HG03196 (cell line): ENCODE results near the gene DENND2A.
"Not testable (repeated sequence)": the region's sequence is repeated elsewhere in the genome, so short reads cannot be mapped to it uniquely, and the experiment has no call there.

Experiments used
- ATAC-seq: cut with Tn5 transposase; IDR thresholded peaks from one replicate; pipeline ENCODE4 v1.9.1; 2021; ENCODE audit not compliant: unreplicated experiment

DENND2A gene

GRCh38 chr7:140517546-140518369 is 122.9 kb downstream of the DENND2A start:
- ATAC-seq, result no peak

DNA sequence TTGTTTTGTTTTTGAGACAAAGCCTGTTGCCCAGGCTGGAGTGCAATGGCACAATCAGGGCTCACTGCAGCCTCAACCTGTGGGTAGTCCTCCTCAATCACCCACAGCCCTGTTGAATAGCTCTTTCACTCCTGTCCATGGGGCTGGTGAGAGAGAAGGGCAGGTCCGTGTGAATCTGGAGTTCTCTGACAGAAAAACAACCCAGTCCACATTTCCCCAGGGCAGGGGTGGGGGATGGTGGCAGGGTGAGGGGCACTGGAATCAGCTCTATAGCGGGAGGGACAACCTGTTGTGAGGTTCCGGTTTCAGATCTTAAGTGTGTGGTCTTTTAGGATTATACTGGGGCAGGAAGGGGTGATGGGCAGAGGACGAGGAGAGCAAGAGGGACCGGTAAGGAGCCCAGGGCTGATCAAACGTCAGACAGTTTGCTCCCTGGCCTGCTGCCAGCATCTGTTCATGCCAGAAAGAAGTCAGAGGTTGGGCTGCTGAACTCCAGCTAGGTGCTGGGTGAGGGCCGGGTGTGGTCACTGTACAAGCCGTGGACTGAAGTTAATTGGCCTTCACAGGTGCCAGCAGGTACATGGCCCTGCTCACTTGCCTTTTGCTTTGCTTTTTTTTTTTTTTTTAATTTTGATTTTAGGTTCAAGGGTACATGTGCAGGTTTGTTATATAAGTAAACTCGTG is 128.2 kb downstream of the DENND2A start:
- no peak for ATAC-seq

DNA sequence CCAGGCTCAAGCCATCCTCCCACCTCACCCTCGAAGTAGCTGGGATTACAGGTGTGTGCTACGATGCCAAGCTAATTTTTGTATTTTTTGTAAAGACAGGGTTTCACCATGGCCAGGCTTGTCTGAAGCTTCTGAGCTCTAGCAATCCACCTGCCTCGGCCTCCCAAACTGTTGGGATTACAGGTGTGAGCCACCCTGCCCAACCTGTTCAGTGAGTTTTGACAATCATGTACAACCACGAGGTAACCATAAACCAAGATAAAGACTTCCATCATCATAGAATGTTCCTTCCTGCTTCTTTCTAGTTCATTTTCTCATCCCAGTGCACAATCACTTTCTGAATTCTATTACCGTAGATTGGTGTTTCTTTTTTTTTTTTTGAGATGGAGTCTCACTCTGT is 130.8 kb downstream of the DENND2A start:
- no peak for ATAC-seq

DNA sequence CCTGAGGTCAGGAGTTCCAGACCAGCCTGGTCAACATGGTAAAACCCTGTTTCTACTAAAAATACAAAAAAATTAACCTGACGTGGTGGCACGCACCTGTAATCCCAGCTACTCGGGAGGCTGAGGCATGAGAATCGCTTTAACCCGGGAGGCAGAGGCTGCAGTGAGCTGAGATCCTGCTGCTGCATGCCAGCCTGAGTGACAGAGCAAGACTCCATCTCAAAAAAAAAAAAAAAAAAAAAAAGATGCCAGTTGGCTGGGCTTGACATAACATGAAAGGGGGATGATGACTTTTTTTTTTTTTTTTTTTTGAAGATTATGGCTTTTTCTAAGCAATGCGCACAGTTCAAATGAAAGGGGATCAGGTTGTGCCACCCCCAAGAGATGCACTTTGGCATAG is 133.1 kb downstream of the DENND2A start:
- not testable (repeated sequence) for ATAC-seq

DNA sequence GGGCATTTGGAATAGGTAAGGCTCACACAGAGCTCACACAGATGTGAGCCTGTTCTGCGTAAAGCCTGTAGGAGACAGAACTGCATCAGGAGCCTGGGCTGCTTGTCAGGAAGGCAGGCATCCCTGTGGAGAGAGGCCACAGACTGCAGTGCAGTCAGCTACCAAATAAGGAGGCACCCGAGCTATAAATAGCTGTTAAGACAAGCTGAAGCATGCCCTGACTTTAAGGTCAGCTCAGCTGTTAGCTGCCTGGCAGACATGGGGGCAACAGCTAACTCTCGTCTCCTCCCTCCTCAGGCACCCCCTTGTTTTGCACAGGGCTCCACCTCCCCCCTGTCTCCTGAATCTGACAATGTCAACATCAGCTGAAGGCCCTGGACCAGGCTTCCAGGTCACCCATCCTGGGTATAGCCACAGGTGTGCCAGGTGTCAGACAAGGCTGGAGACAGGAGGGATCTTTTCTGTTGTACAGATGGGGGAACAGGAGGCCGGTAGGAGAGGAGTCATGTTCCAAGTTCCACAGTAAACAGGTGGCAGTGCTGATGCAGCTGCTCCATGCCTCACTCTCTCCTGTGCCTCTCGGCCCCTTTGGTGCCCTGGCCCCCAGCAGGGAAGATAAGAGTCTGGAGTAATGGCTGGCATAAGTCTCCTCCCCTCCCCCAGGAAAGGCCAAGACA is 133.7 kb downstream of the DENND2A start:
- ATAC-seq, result no peak

GRCh38 chr7:140501966-140502365 is 138.6 kb downstream of the DENND2A start:
- ATAC-seq, result no peak

DNA sequence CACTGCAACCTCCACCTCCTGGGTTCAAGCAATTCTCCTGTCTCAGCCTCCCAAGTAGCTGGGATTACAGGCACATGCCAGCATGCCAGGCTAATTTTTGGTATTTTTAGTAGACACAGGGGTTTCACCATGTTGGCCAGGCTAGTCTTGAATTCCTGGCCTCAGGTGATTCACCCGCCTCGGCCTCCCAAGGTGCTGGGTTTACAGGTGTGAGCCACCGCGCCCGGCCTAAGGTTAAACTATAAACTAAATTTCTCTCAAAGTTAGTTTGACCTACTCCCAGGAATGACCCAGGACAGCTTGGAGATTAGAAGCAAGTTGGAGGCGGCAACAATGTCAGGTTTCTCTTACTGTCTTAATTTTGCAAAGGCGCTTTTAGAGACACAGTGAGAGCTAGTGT is 142.8 kb downstream of the DENND2A start:
- not testable (repeated sequence) for ATAC-seq

DNA sequence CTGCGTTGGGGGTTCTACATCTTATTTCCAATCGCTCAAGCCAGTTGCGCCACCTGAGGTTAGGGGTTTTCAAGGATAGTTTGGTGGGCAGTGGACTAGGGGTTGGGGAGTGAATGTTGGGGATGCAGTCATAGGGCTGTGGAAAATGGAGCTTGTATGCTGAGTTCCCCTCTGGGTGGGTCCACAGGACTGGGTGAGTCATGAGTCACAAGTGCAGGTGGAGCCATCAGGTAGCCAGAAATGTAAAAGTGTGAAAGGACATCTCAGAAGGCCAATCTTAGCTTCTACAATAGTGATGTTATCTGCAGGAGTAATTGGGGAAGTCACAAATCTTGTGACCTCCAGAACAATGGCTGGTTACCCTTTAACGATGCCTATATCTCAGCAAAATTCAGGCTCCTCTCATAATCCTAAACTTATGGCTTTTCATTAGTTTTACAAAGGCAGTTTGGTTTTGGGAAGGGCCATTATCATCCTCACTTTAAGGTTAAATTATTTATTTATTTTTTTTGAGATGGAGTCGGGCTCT is 143.3 kb downstream of the DENND2A start:
- no peak for ATAC-seq

DNA sequence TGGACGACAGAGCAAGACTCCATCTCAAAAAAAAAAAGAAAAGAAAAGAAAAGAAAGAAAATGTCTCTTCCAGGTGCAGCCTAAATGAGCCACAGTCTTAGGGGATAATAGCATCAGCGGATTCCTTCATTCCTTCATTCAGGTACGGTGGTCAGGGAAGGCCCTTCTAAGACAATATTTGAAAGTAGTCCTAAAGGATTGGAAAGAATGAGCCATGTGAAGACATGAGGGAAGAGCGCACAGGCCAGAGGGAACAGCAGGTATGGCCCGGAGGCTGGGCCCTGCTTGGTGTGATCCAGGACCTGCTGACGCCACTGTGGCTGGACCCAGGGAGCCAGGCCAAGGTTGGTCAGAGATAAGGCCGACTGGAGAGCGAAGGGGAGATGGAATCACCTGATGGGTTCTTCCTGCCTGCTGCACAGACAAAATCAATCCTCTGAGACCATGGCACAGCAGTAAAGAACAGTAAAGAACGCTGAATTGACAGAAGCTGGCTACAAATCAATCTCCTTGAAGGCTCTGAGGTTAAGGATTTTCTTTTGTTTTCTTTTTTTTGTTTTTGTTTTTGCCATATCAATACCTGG is 145.0 kb downstream of the DENND2A start:
- ATAC-seq, result no peak

- no peak for ATAC-seq
Measured at GRCh38 chr7:140494867-140495266, 145.7 kb downstream of the DENND2A start.

- no peak for ATAC-seq
Measured at GRCh38 chr7:140489026-140489359, 151.6 kb downstream of the DENND2A start.

GRCh38 chr7:140485500-140486265 is 154.9 kb downstream of the DENND2A start:
- no peak for ATAC-seq

DNA sequence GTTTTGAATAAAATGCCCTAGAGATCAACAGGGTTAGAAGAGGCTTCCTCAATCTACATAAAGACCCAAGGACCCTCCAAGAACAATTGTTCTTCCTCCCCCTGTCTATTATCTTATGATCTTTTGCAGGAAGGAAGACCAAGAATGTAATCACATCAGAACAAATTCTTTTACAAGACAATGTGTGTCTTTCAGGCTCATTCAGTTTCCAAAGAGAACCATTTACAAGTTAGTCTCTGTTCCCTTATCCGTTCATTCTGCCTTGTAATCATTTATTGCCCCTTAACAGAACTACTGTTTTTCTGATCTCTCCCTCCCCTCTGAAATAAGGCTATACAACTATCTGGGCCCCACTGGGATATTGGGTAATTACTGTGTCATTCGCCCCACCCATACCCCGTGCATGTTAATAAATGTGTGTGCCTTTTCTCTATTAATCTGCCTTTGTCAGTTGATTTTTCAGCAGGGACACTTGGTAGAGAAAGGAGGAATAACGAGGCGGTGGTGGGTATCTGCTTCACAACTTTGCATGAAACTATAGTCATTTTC is 155.6 kb downstream of the DENND2A start:
- no peak for ATAC-seq

DNA sequence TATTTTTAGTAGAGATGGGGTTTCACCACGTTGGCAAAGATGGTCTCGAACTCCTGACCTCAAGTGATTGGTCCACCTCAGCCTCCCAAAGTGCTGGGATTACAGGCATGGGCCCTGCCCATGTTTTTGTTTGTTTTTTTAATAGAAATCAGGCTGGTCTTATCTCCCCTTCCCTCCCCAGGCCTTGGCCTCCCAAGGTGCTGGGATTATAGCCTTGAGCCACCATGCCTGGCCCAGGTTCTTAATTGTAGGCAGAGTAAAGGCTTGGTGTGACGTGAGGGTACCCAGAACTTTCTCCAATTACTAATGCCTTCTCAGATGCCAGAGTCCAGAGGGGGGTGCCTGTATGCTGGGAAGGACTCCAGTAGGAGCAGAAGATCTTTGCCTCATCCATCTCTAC is 156.1 kb downstream of the DENND2A start:
- ATAC-seq, result no peak

DNA sequence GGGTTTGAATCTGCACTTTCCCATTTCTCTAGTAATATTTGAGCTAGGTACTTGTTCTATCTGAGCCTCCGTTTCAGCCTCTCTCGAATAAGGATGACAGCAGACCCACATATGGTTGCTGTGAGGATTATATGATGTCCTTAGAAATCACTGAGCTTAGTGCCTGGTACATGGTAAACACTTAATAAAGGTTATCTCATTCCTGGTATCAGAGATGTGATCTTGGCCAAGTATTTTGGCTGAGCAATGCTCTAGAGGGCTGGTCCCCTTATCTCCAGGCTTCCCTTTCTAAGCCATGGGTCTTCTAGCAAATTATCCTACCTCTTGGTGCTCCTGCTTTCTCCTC is 160.9 kb downstream of the DENND2A start:
- no peak for ATAC-seq

- peak; percentile 94 for ATAC-seq
Measured at GRCh38 chr7:140479062-140479738, 161.4 kb downstream of the DENND2A start, which contains the start of gene MKRN1. Gene MKRN1 (minus strand): TSS chr7:140479505. CDS start chr7:140479344, 161 bp downstream.

DNA sequence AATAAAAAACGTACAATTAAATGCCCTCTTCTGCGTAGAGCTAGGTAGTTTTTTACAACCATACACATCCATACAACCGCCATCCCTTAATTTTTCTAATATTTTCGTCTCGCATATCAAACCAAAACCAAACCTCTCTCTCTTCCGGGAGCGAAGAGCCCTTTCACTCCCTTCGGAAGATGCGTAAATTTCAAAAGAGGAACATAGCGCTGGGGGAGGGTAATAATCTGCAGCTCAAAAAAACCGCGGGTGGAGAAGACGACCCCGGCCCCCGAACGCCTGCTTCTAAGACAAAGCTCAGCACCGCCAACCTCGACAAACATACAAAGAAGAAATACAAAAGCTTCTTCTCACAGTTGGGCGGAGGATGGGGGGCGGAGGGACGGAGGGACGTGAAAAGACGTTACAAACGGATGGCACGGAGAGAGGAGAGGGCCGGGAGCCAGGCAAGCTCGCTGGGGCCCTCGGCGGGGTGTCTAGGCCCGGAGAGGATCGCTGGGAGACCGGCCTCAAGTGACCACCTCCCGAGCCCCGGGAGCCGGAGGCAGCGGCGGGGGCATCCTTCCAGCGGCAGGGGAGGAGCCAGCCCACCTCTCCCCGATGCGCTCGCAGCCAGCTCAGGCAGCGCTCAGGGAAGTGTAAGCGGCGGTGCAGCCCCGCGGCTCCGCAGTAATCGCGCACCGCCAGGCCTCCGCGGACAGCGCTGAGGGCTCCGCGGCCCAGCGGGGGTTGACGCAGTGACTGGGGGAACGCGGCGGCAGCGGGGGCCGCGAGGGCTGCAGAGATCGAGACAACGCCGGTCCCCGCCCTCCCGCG is 162.2 kb downstream of the DENND2A start:
- ATAC-seq, result peak; percentile 24

- ATAC-seq, result no peak
Measured at GRCh38 chr7:140476698-140477261, 163.8 kb downstream of the DENND2A start.
